IMR-90 (cell line): ENCODE measurements around the gene TTC38.

ENCODE experiments used
- POLR2A ChIP-seq: IDR thresholded peaks from 2 replicates; pipeline ENCODE4 v1.6.1; 2012; ENCODE audit warnings: mild to moderate bottlenecking, low read depth, low read length
- TF ChIP-seq, protein P1 (sequence below): conservative IDR thresholded peaks from 2 replicates; pipeline ENCODE4 v1.5.1; 2012; ENCODE audit warnings: mild to moderate bottlenecking, low read depth, low read length, improper control_type of control experiment

- no peak for TF ChIP-seq POLR2A
- TF ChIP-seq, protein P1, sequence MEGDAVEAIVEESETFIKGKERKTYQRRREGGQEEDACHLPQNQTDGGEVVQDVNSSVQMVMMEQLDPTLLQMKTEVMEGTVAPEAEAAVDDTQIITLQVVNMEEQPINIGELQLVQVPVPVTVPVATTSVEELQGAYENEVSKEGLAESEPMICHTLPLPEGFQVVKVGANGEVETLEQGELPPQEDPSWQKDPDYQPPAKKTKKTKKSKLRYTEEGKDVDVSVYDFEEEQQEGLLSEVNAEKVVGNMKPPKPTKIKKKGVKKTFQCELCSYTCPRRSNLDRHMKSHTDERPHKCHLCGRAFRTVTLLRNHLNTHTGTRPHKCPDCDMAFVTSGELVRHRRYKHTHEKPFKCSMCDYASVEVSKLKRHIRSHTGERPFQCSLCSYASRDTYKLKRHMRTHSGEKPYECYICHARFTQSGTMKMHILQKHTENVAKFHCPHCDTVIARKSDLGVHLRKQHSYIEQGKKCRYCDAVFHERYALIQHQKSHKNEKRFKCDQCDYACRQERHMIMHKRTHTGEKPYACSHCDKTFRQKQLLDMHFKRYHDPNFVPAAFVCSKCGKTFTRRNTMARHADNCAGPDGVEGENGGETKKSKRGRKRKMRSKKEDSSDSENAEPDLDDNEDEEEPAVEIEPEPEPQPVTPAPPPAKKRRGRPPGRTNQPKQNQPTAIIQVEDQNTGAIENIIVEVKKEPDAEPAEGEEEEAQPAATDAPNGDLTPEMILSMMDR = no peak
These were observed 17.1 kb upstream of the TTC38 start for GRCh38 chr22:46250783-46251125.
